ENCODE data around the gene LRRC23. TPM values are rescaled to one million over a fixed set of nuclear protein-coding genes. Genes with fewer than 3 reads are reported as not detected.

The LRRC23 gene
- polyA plus RNA-seq, 2 of the 4 experiments (the other 2 are of a cell fraction): 19.1 to 33.3 TPM

- H3K4me1 ChIP-seq: no peaks in the 10 kb centered on the region
- no peak for ATAC-seq
- DNase-seq (ENCODE audit: low read depth in 1 of 2, low spot score in 1 of 2): no peak
- 92% methylated on average over 22 of the region's 22 CpGs for WGBS (ENCODE audit: missing lambda C conversion rate)
- H3K4me3 ChIP-seq: no peak overlapping the region
- ChIA-PET CTCF (interaction anchor here (1.4 to 3.3 kb wide), 5 partner anchors 9 to 189 kb away, joined by 3 to 18 read pairs (median 11); partner anchors contain the start of genes C12orf57 and RNU7-1), POLR2A (interaction anchor here (1.3 kb wide), 1 partner anchor 9 kb away, joined by 4 read pairs; no protein-coding TSS in a partner anchor)
- TF ChIP-seq E2F6 (IDR thresholded peaks at IDR 0.05; ENCODE audit: borderline replicate concordance, low read depth): no peak
- no peak for TF ChIP-seq JUN (IDR thresholded peaks at IDR 0.05)
- TF ChIP-seq HOXB13 (CRISPR knock-in tag; IDR thresholded peaks at IDR 0.05; ENCODE audit: low read depth): no peak
- no peak for TF ChIP-seq TP53 (CRISPR knock-in tag; IDR thresholded peaks at IDR 0.05)
- no peak for TF ChIP-seq HEYL (CRISPR knock-in tag; IDR thresholded peaks at IDR 0.05)
- no peak for TF ChIP-seq HOXA7 (CRISPR knock-in tag; IDR thresholded peaks at IDR 0.05)
- TF ChIP-seq FOSB (CRISPR knock-in tag; IDR thresholded peaks at IDR 0.05): no peak
- no peak for TF ChIP-seq ZC3H11A (IDR thresholded peaks at IDR 0.05)
- TF ChIP-seq EHF (CRISPR knock-in tag; IDR thresholded peaks at IDR 0.05): no peak
- no peak for TF ChIP-seq CBX8 (IDR thresholded peaks at IDR 0.05)
- TF ChIP-seq PHF8 (IDR thresholded peaks at IDR 0.05; ENCODE audit: borderline replicate concordance, low read depth): no peak
- TF ChIP-seq MAX (IDR thresholded peaks at IDR 0.05): no peak
- no peak for TF ChIP-seq ESRRA (IDR thresholded peaks at IDR 0.05; ENCODE audit: borderline replicate concordance, low read length)
- TF ChIP-seq RARB (CRISPR knock-in tag; IDR thresholded peaks at IDR 0.05): no peak
- TF ChIP-seq RNF2 (IDR thresholded peaks at IDR 0.05; ENCODE audit: borderline replicate concordance, low read depth): no peak
- no peak overlapping the region for H3K27ac ChIP-seq
- no peak overlapping the region for H3K4me2 ChIP-seq
- H3K9me3 ChIP-seq: no peaks in the 10 kb centered on the region
- FAIRE-seq: no peak
Measured at GRCh38 chr12:6955108-6956020, 50.7 kb downstream of the LRRC23 start.

GRCh38 chr12:6956021-6956727, 51.6 kb downstream of the LRRC23 start:
- WGBS (ENCODE audit: missing lambda C conversion rate): 80% methylated on average over 26 of the region's 28 CpGs
- ATAC-seq: no peak
- no peak for DNase-seq (ENCODE audit: low read depth in 1 of 2, low spot score in 1 of 2)
- Histone ChIP-seq H3K4me1 (peaks cover 5% of the 10 kb centered on the region), H3K27ac (no peak overlapping the region), H3K4me3 (no peak overlapping the region), H3K4me2 (no peak overlapping the region), H3K9me3 (no peaks in the 10 kb centered on the region)
- FAIRE-seq: no peak
- no peak for TF ChIP-seq MAX (IDR thresholded peaks at IDR 0.05)
- TF ChIP-seq SREBF2 (IDR thresholded peaks at IDR 0.05): no peak
- TF ChIP-seq EHMT2 (IDR thresholded peaks at IDR 0.05; ENCODE audit: low read depth): no peak
- TF ChIP-seq HOXA7 (CRISPR knock-in tag; IDR thresholded peaks at IDR 0.05): no peak
- TF ChIP-seq PHF8 (IDR thresholded peaks at IDR 0.05; ENCODE audit: borderline replicate concordance, low read depth): no peak
- TF ChIP-seq ZNF302 (CRISPR knock-in tag; IDR thresholded peaks at IDR 0.05): no peak
- no peak for TF ChIP-seq EP300 (IDR thresholded peaks at IDR 0.05)
- no peak for TF ChIP-seq HOXB5 (CRISPR knock-in tag; IDR thresholded peaks at IDR 0.05)
- no peak for TF ChIP-seq CHD2 (IDR thresholded peaks at IDR 0.05; ENCODE audit: low read length, partially characterized antibody)
- TF ChIP-seq MYC (IDR thresholded peaks at IDR 0.05; ENCODE audit: borderline replicate concordance, low read length): no peak
- CTCF ChIA-PET: interaction anchor here (1.2 to 11.2 kb wide), 6 partner anchors 9 to 157 kb away, joined by 3 to 354 read pairs (median 11); partner anchors contain the start of genes C12orf57 and RNU7-1
- POLR2A ChIA-PET: interaction anchor here (1.3 kb wide), 1 partner anchor 10 kb away, joined by 4 read pairs; no protein-coding TSS in a partner anchor

Data from A549 (cell line).